A549 (cell line): Measurements from ENCODE around the gene SLC16A5.

Source experiments
- CEBPB ChIP-seq, 2 experiments: fragments of >200 bp in 1 of 2; sonication (Bioruptor Twin) in 1 of 2; formaldehyde crosslinking in 1 of 2; IDR thresholded peaks; 2 replicates each; pipeline ENCODE4 v1.6.1; 2012 to 2016
- JUN ChIP-seq, 2 experiments: fragments of >200 bp; sonication (Bioruptor Twin); formaldehyde crosslinking; IDR thresholded peaks; 2 replicates in 1 of 2; 3 replicates in 1 of 2; pipeline ENCODE4 v1.6.1; 2016 to 2017
- MAFK ChIP-seq: fragments of 450-650 bp; IDR thresholded peaks from 2 replicates; pipeline ENCODE4 v1.6.1; 2014; ENCODE audit not compliant: partially characterized antibody
- PHF8 ChIP-seq: fragments of 200-600 bp; sonication (generic); IDR thresholded peaks from 2 replicates; pipeline ENCODE4 v1.6.1; 2016; ENCODE audit warnings: low read depth, mild to moderate bottlenecking, antibody characterized with exemption, moderate library complexity, borderline replicate concordance
- TF ChIP-seq, protein P1 (sequence below): fragments of 200-600 bp; sonication (generic); IDR thresholded peaks from 2 replicates; pipeline ENCODE4 v1.6.1; 2016; ENCODE audit warnings: antibody characterized with exemption, mild to moderate bottlenecking, moderate library complexity

- no peak for TF ChIP-seq CEBPB (IDR thresholded peaks at IDR 0.05)
- no peak for TF ChIP-seq MAFK
- TF ChIP-seq JUN (IDR thresholded peaks at IDR 0.05) = no peak
- TF ChIP-seq, protein P1, sequence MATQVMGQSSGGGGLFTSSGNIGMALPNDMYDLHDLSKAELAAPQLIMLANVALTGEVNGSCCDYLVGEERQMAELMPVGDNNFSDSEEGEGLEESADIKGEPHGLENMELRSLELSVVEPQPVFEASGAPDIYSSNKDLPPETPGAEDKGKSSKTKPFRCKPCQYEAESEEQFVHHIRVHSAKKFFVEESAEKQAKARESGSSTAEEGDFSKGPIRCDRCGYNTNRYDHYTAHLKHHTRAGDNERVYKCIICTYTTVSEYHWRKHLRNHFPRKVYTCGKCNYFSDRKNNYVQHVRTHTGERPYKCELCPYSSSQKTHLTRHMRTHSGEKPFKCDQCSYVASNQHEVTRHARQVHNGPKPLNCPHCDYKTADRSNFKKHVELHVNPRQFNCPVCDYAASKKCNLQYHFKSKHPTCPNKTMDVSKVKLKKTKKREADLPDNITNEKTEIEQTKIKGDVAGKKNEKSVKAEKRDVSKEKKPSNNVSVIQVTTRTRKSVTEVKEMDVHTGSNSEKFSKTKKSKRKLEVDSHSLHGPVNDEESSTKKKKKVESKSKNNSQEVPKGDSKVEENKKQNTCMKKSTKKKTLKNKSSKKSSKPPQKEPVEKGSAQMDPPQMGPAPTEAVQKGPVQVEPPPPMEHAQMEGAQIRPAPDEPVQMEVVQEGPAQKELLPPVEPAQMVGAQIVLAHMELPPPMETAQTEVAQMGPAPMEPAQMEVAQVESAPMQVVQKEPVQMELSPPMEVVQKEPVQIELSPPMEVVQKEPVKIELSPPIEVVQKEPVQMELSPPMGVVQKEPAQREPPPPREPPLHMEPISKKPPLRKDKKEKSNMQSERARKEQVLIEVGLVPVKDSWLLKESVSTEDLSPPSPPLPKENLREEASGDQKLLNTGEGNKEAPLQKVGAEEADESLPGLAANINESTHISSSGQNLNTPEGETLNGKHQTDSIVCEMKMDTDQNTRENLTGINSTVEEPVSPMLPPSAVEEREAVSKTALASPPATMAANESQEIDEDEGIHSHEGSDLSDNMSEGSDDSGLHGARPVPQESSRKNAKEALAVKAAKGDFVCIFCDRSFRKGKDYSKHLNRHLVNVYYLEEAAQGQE = no peak
- TF ChIP-seq PHF8 = no peak
Measured at GRCh38 chr17:75135452-75135851, 47.7 kb downstream of the SLC16A5 start.
